Measurements from ENCODE around the gene CRB3.

Gene CRB3

GRCh38 chr19:6416658-6417405, 47.2 kb upstream of the CRB3 start:
- TF ChIP-seq, protein P1, sequence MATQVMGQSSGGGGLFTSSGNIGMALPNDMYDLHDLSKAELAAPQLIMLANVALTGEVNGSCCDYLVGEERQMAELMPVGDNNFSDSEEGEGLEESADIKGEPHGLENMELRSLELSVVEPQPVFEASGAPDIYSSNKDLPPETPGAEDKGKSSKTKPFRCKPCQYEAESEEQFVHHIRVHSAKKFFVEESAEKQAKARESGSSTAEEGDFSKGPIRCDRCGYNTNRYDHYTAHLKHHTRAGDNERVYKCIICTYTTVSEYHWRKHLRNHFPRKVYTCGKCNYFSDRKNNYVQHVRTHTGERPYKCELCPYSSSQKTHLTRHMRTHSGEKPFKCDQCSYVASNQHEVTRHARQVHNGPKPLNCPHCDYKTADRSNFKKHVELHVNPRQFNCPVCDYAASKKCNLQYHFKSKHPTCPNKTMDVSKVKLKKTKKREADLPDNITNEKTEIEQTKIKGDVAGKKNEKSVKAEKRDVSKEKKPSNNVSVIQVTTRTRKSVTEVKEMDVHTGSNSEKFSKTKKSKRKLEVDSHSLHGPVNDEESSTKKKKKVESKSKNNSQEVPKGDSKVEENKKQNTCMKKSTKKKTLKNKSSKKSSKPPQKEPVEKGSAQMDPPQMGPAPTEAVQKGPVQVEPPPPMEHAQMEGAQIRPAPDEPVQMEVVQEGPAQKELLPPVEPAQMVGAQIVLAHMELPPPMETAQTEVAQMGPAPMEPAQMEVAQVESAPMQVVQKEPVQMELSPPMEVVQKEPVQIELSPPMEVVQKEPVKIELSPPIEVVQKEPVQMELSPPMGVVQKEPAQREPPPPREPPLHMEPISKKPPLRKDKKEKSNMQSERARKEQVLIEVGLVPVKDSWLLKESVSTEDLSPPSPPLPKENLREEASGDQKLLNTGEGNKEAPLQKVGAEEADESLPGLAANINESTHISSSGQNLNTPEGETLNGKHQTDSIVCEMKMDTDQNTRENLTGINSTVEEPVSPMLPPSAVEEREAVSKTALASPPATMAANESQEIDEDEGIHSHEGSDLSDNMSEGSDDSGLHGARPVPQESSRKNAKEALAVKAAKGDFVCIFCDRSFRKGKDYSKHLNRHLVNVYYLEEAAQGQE (IDR thresholded peaks at IDR 0.05; ENCODE audit: insufficient replicate concordance, low read depth) = no peak
- TF ChIP-seq POLR2AphosphoS5 (IDR thresholded peaks at IDR 0.05; ENCODE audit: low read depth) = no peak
- no peak for TF ChIP-seq CTCF (IDR thresholded peaks at IDR 0.05; ENCODE audit: insufficient read depth, low read length)
- TF ChIP-seq GABPA (IDR thresholded peaks at IDR 0.05; ENCODE audit: low read depth) = no peak
- no peak for TF ChIP-seq SPI1 (IDR thresholded peaks at IDR 0.05; ENCODE audit: borderline replicate concordance, low read depth)
- Histone ChIP-seq H3K27ac (replicated peaks) (no peak overlapping the region), H3K27me3 (ENCODE audit: insufficient read depth, poor library complexity, severe bottlenecking) (no peaks in the 10 kb centered on the region), H3K4me3 (replicated peaks; ENCODE audit: insufficient read depth, low read length) (no peak overlapping the region)
- no peak for DNase-seq (ENCODE audit: low read depth in 1 of 2, low spot score in 1 of 2)

- TF ChIP-seq CTCF (IDR thresholded peaks at IDR 0.05; ENCODE audit: insufficient read depth, low read length) (no peak), GABPA (IDR thresholded peaks at IDR 0.05; ENCODE audit: low read depth) (no peak), POLR2AphosphoS5 (IDR thresholded peaks at IDR 0.05; ENCODE audit: low read depth) (no peak), SPI1 (IDR thresholded peaks at IDR 0.05; ENCODE audit: borderline replicate concordance, low read depth) (no peak)
- TF ChIP-seq, protein P1 (IDR thresholded peaks at IDR 0.05; ENCODE audit: insufficient replicate concordance, low read depth) = no peak
- H3K27me3 ChIP-seq (ENCODE audit: insufficient read depth, poor library complexity, severe bottlenecking) = no peaks in the 10 kb centered on the region
- H3K27ac ChIP-seq (replicated peaks) = no peak overlapping the region
- DNase-seq (ENCODE audit: low read depth in 1 of 2, low spot score in 1 of 2) = no peak
- no peak overlapping the region for H3K4me3 ChIP-seq (replicated peaks; ENCODE audit: insufficient read depth, low read length)
Measured at GRCh38 chr19:6417713-6418561, 46.1 kb upstream of the CRB3 start.

DNA sequence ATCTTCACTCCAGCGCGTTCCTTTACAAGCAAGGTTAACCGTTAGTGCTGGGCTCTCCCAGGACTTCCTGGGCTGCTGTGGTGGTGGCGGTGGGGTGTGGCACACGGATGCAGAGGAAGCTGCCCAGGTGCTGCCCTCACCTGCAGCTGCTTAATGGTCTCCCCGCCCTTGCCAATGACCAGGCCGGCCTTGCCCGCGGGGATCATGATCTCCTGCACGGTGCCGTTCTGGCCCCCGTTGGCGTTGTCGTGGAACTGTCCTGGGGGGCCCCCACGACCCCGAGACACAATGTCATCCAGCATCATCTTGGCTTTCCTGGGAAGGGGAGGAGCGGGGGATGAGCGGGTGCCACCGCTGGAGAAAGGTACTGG, 45.5 kb upstream of the CRB3 start:
- H3K4me3 ChIP-seq (replicated peaks; ENCODE audit: insufficient read depth, low read length) = no peak overlapping the region
- DNase-seq (ENCODE audit: low read depth in 1 of 2, low spot score in 1 of 2) = no peak
- TF ChIP-seq CTCF (IDR thresholded peaks at IDR 0.05; ENCODE audit: insufficient read depth, low read length) (no peak), SPI1 (IDR thresholded peaks at IDR 0.05; ENCODE audit: borderline replicate concordance, low read depth) (no peak), POLR2AphosphoS5 (IDR thresholded peaks at IDR 0.05; ENCODE audit: low read depth) (no peak)
- TF ChIP-seq, protein P1 (IDR thresholded peaks at IDR 0.05; ENCODE audit: insufficient replicate concordance, low read depth) = no peak
- H3K27me3 ChIP-seq (ENCODE audit: insufficient read depth, poor library complexity, severe bottlenecking) = no peaks in the 10 kb centered on the region
- no peak overlapping the region for H3K27ac ChIP-seq (replicated peaks)

All from HL-60 (cell line).